Hematopoietic multipotent progenitor cell treated with erythropoietin and hydrocortisone succinate and interleukin-3 and kit ligand, for 17 days (in vitro differentiated cells): ENCODE results near the gene THEM4.

ENCODE experiments used
- DNase-seq: peaks from one replicate; pipeline ENCODE4 v3.0.0-alpha.2; 2015; ENCODE audit warnings: low spot score

Gene THEM4

GRCh38 chr1:151837884-151838221, 71.5 kb downstream of the THEM4 start:
- no peak for DNase-seq

- no peak for DNase-seq
Observed at GRCh38 chr1:151837197-151837596, 72.1 kb downstream of the THEM4 start.

DNA sequence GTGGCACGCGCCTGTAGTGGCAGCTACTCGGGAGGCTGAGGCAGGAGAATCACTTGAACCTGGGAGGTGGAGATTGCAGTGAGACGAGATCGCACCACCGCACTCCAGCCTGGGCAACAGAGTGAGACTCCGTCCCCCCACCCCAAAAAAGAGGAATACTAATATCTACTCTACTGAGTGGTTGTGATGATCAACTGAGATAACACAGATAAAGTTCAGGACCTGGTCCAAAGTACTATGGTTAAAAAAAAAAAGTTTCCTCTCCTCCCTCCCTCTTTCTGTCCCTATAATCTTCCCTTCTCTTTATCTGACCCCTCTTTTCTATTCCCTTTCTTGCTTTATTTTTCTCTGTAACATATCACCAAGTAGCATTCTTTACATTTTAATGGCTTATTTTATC, 73.7 kb downstream of the THEM4 start:
- no peak for DNase-seq

GRCh38 chr1:151834239-151834638, 75.1 kb downstream of the THEM4 start:
- no peak for DNase-seq

GRCh38 chr1:151833172-151833900, 76.0 kb downstream of the THEM4 start:
- no peak for DNase-seq

DNA sequence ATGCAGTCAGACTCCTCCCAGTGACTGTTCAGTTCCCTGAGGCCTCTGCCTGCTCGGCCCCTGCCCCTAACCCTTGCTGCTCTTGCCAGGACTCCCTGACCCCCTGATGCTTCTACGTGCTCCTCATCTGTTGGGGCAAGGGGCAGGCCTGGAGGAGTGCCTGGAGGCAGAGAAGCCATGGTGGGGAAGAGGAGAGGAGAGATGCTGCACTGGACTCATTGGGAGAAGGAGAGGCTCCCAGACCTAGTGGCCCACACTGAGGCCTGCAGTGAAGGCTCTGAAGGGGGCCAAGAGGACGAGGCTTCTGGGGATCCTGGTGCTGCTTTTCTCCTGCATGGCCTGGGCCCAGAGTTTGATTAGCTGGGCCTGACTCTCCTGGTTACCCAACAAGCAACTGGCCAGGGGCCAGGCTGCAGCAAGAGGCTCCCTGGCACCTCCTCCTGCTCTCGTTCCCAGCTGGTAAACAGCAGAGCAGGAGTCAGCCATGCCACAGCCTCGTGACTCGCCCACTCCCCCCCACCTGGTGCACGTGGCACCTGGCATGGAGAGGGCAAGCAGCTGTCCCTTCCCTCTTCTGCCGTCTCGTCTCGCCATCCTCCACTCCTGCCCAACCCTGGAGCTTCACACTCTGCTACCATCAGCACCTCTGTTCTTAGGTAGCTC, 76.9 kb downstream of the THEM4 start:
- DNase-seq: no peak

DNA sequence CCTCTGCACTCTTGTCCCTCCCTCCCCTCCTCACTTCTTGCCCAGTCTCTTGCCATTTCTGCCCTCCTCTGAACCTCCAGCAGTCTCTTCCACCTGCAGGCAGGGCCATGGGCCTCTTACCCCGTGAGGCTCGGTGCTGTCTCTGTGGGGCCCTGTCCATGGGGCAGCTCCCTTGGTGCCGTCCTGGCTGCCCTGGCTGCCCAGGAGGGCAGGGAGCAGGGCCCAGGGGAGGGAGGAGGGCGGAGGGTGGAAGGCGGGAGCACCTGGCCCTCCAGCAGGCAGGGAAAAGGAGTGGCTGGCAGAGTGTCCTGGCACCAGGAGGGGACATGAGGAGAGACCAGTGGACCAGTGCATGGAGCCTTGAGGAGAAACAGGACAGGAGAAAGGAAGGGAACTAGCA, 77.7 kb downstream of the THEM4 start, which contains the start of gene RORC:
Gene RORC, minus strand, starts transcription at position 198 of the 400 bp plus-strand sequence. Its CDS starts 38 bp downstream, at position 160.
- DNase-seq: no peak

DNA sequence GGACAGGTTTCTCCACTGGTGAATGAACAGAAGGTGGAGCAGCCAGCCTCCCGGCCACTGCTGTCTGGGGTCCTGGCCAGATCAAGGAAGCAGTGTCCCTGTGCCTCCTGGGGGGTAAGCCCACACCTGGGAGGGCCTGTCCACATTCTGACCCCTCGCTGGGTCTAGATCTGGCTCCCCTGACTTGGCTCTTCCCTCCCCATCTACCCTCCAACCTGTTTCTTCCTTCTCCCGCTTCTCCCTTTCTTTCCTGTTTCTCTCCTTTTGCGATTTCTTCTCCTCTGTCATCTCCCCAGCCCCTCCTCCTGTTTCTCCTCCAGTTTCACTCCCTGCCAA, 78.1 kb downstream of the THEM4 start:
- DNase-seq: no peak

DNA sequence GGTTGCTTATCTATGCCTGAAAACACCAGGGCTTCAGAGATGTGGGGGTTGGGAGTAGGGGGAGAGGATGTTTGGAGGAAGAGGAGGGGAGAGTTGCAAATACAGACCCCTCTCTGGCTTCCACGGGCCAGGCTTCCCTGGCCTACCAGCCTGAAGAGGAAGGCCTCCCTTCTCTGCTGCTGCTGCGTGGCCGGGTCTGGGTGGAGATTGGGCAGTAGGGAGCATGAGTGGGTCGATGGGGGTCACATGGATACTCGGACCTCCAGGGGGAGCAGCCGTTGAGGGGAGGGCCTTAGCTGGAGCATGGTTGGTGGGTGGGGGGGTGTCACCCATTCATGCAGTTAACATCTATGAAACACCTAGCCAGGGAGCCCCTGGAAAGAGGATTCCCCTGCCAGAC, 79.3 kb downstream of the THEM4 start:
- no peak for DNase-seq

DNA sequence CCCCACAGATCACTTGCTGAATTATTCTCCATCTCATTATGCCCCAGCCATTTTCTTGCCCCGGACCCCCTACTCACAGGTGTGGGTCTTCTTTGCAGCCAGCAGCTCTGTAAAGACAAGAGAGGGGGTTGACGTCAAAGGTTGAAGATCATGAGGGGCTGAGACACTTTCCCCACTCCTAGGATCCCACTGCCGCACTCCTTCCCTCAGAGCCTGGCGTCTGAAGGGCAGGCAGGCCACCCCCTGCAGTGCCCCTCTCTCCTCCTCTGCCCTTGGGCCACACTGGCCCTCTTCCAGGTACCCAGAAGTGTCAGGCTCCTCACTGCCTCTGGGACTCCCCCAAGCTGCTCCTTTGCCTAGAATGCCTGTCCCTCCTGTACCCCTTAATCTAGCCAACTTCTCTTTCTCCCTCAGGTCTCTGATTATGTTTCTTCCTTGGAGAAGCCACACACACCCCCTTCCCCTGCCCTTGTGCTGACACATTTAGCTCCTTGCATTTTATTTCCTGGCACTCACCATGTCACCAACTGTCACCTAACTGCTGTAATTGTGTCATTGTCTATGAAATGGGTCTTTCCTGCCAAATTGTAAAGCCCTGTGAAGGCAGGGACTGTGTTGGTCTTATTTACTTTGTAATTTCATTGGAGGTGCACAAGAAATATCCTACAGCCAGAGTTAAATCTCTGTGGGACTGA, 79.8 kb downstream of the THEM4 start:
- DNase-seq: no peak

GRCh38 chr1:151828921-151829320, 80.4 kb downstream of the THEM4 start:
- DNase-seq: no peak

DNA sequence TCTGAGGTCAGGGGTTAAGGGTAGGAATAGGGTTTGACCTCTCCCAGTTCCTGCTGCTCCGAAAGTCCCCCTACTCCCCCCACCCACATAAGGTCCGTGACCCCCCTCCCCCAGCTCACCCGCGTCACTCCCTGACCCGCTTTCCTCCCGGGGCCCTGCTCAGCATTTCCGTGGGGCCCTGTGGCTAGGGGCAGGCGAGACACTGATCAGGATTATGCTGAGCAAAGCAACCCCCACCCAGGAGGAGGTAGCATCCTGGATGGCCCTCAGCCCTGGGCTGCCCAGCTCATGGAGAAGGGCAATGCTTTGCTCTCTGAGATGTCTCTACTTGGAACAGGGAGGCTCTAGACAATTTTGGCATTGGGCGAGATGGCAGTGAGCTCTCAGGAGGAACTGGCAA, 81.5 kb downstream of the THEM4 start:
- DNase-seq: no peak

DNA sequence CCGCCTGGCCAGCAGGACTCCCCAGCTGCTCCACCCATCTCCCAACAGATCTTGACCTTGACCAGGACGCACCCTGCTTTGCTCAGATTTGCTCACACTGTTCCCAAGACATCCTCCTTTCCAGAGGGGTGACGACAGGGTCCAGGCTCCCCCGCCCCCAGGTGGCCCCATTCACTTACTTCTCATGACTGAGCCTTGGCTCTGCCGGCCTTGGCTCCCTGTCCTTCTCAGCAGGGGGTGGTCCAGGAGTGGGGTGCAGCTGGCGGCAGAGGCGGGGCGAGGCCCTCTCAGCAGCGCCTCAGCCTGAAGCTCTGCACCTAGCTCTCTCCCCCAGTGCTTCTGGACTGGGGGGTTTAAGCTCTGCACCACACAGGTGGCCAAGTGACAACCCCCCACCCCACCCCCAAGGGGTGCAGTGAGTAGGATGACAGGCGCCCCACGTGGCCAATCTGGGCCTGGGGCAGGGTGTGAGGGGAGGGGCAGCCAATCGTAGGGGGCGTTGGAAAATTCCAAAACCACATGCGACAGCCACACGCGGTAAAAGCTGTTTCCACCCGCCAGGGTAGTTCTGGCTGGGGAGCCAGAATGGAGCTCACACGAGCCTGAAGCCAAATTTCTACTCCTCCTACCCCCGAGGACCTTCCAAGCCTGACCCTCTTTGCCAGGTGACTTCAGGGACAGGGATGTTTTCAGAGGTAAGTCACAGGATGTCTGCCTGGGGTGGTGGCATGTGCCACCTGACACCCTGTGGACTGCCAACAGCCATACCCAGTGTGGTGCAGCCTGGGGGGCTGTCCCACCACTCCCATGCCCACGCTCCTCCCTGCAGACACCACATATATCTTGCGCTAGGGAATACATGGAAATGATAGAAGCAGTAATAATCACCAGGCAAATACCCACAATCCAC, 83.3 kb downstream of the THEM4 start:
- DNase-seq: no peak

- no peak for DNase-seq
Observed at GRCh38 chr1:151825204-151825603, 84.1 kb downstream of the THEM4 start.
